WTC11 (cell line): ENCODE measurements around the gene PCDH1. TPM values are rescaled to one million over a fixed set of nuclear protein-coding genes. Genes with fewer than 3 reads are reported as not detected.

Source experiments
- ATAC-seq: fragments of 200-7000 bp; cut with Tn5 transposase; 2 replicates; pipeline ENCODE4 v1.10.0; 2021; ENCODE audit warnings: mild to moderate bottlenecking, moderate library complexity
- CTCF ChIA-PET: fragments of 300-600 bp; sonication (Branson Sonifier 250); formaldehyde crosslinking; loops from one replicate; lab custom pipeline; 2021; ENCODE audit warnings: antibody characterized with exemption; lab: Charles Lee
- POLR2A ChIA-PET: fragments of 350-600 bp; sonication (Branson Sonifier 250); formaldehyde crosslinking; loops from one replicate; lab custom pipeline; 2021; ENCODE audit warnings: antibody characterized with exemption; lab: Charles Lee
- DNase-seq: peaks from one replicate; pipeline ENCODE4 v3.0.0; 2021; ENCODE audit warnings: low spot score
- H3K27ac Mint-ChIP-seq: 2 replicates; pipeline ENCODE4 v1.8.0; 2021; ENCODE audit warnings: mixed read lengths
- H3K27me3 Mint-ChIP-seq: 2 replicates; pipeline ENCODE4 v1.8.0; 2021; ENCODE audit warnings: low read depth, mild to moderate bottlenecking, moderate library complexity, mixed read lengths
- H3K36me3 Mint-ChIP-seq: 2 replicates; pipeline ENCODE4 v1.8.0; 2021; ENCODE audit warnings: mixed read lengths
- H3K4me1 Mint-ChIP-seq: 2 replicates; pipeline ENCODE4 v1.8.0; 2022; ENCODE audit warnings: mixed read lengths
- H3K4me3 Mint-ChIP-seq: 2 replicates; pipeline ENCODE4 v1.8.0; 2021; ENCODE audit warnings: mild to moderate bottlenecking, moderate library complexity, mixed read lengths
- H3K9me3 Mint-ChIP-seq: 2 replicates; pipeline ENCODE4 v1.8.0; 2021; ENCODE audit warnings: mixed read lengths
- AR ChIP-seq: fragments of 250-450 bp; sonication (Bioruptor Pico); IDR thresholded peaks from 2 replicates; pipeline ENCODE4 v1.9.0; 2021; ENCODE audit warnings: mild to moderate bottlenecking
- ATF2 ChIP-seq: sonication (generic); formaldehyde crosslinking; IDR thresholded peaks from 2 replicates; pipeline ENCODE4 v1.8.1; 2022; ENCODE audit warnings: low read depth, missing genetic modification reagents, borderline replicate concordance
- CREM ChIP-seq: sonication (generic); formaldehyde crosslinking; IDR thresholded peaks from 2 replicates; pipeline ENCODE4 v1.8.1; 2022; ENCODE audit warnings: mild to moderate bottlenecking, missing genetic modification reagents, moderate library complexity
- EMX1 ChIP-seq: fragments of 250-450 bp; sonication (Bioruptor Pico); IDR thresholded peaks from 2 replicates; pipeline ENCODE4 v1.8.0; 2021; ENCODE audit warnings: mild to moderate bottlenecking
- ESRRA ChIP-seq: sonication (generic); formaldehyde crosslinking; IDR thresholded peaks from 2 replicates; pipeline ENCODE4 v1.8.1; 2022; ENCODE audit warnings: mild to moderate bottlenecking, missing genetic modification reagents, borderline replicate concordance
- FOXJ3 ChIP-seq: sonication (generic); formaldehyde crosslinking; IDR thresholded peaks from 2 replicates; pipeline ENCODE4 v1.9.0; 2021; ENCODE audit warnings: missing genetic modification reagents, mild to moderate bottlenecking, borderline replicate concordance
- HMGA2 ChIP-seq: fragments of 250-450 bp; sonication (Bioruptor Pico); IDR thresholded peaks from 2 replicates; pipeline ENCODE4 v1.4.0; 2021; ENCODE audit warnings: mild to moderate bottlenecking, moderate library complexity
- IRF2 ChIP-seq: sonication (generic); formaldehyde crosslinking; IDR thresholded peaks from 2 replicates; pipeline ENCODE4 v1.8.0; 2022; ENCODE audit warnings: low read depth, missing genetic modification reagents, borderline replicate concordance
- NFATC4 ChIP-seq: fragments of 250-450 bp; sonication (Bioruptor Pico); IDR thresholded peaks from 2 replicates; pipeline ENCODE4 v1.9.0; 2021; ENCODE audit warnings: mild to moderate bottlenecking
- RELA ChIP-seq: sonication (generic); formaldehyde crosslinking; IDR thresholded peaks from 2 replicates; pipeline ENCODE4 v1.8.1; 2022; ENCODE audit warnings: missing genetic modification reagents, mild to moderate bottlenecking, borderline replicate concordance
- SMAD3 ChIP-seq: sonication (generic); formaldehyde crosslinking; IDR thresholded peaks from 2 replicates; pipeline ENCODE4 v1.8.0; 2022; ENCODE audit warnings: missing genetic modification reagents, mild to moderate bottlenecking, borderline replicate concordance
- SP1 ChIP-seq: sonication (generic); formaldehyde crosslinking; conservative IDR thresholded peaks from 2 replicates; pipeline ENCODE4 v1.8.1; 2022; ENCODE audit warnings: missing genetic modification reagents
- TCF7 ChIP-seq: sonication (generic); formaldehyde crosslinking; IDR thresholded peaks from 2 replicates; pipeline ENCODE4 v1.8.0; 2022; ENCODE audit warnings: mild to moderate bottlenecking, low read depth, missing genetic modification reagents, moderate library complexity
- TEAD4 ChIP-seq: sonication (generic); formaldehyde crosslinking; IDR thresholded peaks from 2 replicates; pipeline ENCODE4 v1.8.0; 2022; ENCODE audit warnings: mild to moderate bottlenecking, missing genetic modification reagents
- TP53 ChIP-seq: sonication (generic); formaldehyde crosslinking; IDR thresholded peaks from 2 replicates; pipeline ENCODE4 v1.8.1; 2023; ENCODE audit warnings: mild to moderate bottlenecking, missing genetic modification reagents
- USF1 ChIP-seq: sonication (generic); formaldehyde crosslinking; IDR thresholded peaks from 2 replicates; pipeline ENCODE4 v1.8.0; 2022; ENCODE audit warnings: mild to moderate bottlenecking, missing genetic modification reagents
- ZNF138 ChIP-seq: sonication (generic); formaldehyde crosslinking; conservative IDR thresholded peaks from 2 replicates; pipeline ENCODE4 v1.8.1; 2022; ENCODE audit warnings: mild to moderate bottlenecking, moderate library complexity, missing genetic modification reagents
- ZNF416 ChIP-seq: fragments of 250-450 bp; sonication (Bioruptor Pico); IDR thresholded peaks from 2 replicates; pipeline ENCODE4 v1.9.0; 2021; ENCODE audit warnings: mild to moderate bottlenecking, inconsistent platforms
- total RNA-seq: library from RNA; stranded (reverse); gene quantifications from 3 replicates; pipeline ENCODE4 v1.2.3, GENCODE V29; 2021
- TF ChIP-seq, protein P1 (sequence below): sonication (generic); formaldehyde crosslinking; IDR thresholded peaks from 2 replicates; pipeline ENCODE4 v1.8.0; 2022; ENCODE audit warnings: missing genetic modification reagents
- TF ChIP-seq, protein P2 (sequence below): sonication (generic); formaldehyde crosslinking; IDR thresholded peaks from 2 replicates; pipeline ENCODE4 v1.8.1; 2022; ENCODE audit warnings: low read depth, mild to moderate bottlenecking, moderate library complexity, missing genetic modification reagents, borderline replicate concordance
- TF ChIP-seq, protein P3 (sequence below): sonication (generic); formaldehyde crosslinking; conservative IDR thresholded peaks from 2 replicates; pipeline ENCODE4 v1.8.1; 2022; ENCODE audit warnings: mild to moderate bottlenecking, missing genetic modification reagents

The PCDH1 gene
- total RNA-seq, 1 experiment from 2014 or later, result 105 TPM

DNA sequence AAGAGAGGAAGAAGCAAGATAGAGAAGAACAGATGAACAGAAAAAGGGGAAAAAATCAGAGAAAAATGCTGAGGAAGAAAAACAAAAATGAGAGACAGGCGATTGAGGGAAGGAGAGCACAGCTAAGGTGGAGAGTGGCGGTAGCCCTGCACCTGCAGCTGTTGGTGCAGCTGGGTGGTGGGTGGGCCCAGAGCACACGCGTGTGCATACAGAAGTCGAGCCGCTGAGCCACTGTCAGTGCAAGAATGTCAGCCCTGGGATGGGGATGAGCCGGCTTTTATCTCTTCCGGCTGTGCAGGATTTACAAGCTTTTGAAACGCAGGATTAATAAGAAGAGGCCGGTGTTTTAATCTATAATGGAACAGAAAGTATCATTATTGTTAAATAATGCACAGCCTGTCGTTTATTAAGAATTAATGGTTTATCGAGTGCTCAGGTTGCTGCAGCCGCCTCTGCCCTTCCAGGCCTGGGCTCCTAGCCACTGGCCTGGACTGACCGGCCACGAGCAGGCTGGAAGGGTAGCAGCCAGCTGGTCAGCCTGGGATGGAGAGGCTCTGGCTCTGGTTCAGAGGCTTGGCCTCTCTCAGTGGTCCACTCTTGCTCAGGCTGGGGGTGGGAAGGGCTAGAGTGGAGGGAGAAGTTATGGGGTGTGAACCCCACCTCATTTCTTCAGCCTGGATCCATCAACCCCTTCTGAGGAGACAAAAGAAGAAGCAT lies 68.7 kb downstream of the PCDH1 start:
- Mint-ChIP-seq H3K9me3 (no peaks in the 10 kb centered on the region), H3K36me3 (no peaks in the 10 kb centered on the region), H3K27me3 (peaks cover 5% of the 10 kb centered on the region; the same call in 1 of the 2 replicates), H3K4me3 (no peak overlapping the region), H3K27ac (no peak overlapping the region)
- CTCF ChIA-PET, result interaction anchor here (0.5 to 20.5 kb wide), 7 partner anchors 13 to 118 kb away, joined by 3 to 406 read pairs (median 4); partner anchors contain the start of gene PCDH1
- POLR2A ChIA-PET, result no interaction called here
- ATAC-seq, result no peak
- no peak for DNase-seq
- TF ChIP-seq FOXJ3 (CRISPR knock-in tag), result no peak
- TF ChIP-seq, all 79 proteins: peak for 0
- peaks cover 85% of the 10 kb centered on the region for H3K4me1 Mint-ChIP-seq

GRCh38 chr5:141808857-141809256 lies 69.4 kb downstream of the PCDH1 start:
- POLR2A ChIA-PET, result no interaction called here
- no peaks in the 10 kb centered on the region for H3K36me3 Mint-ChIP-seq
- H3K9me3 Mint-ChIP-seq, result no peaks in the 10 kb centered on the region
- CTCF ChIA-PET, result interaction anchor here (0.9 to 20.5 kb wide), 9 partner anchors 8 to 117 kb away, joined by 3 to 406 read pairs (median 7); partner anchors contain the start of gene PCDH1
- TF ChIP-seq EMX1 (CRISPR knock-in tag) (no peak), IRF2 (no peak)
- TF ChIP-seq, protein P1, sequence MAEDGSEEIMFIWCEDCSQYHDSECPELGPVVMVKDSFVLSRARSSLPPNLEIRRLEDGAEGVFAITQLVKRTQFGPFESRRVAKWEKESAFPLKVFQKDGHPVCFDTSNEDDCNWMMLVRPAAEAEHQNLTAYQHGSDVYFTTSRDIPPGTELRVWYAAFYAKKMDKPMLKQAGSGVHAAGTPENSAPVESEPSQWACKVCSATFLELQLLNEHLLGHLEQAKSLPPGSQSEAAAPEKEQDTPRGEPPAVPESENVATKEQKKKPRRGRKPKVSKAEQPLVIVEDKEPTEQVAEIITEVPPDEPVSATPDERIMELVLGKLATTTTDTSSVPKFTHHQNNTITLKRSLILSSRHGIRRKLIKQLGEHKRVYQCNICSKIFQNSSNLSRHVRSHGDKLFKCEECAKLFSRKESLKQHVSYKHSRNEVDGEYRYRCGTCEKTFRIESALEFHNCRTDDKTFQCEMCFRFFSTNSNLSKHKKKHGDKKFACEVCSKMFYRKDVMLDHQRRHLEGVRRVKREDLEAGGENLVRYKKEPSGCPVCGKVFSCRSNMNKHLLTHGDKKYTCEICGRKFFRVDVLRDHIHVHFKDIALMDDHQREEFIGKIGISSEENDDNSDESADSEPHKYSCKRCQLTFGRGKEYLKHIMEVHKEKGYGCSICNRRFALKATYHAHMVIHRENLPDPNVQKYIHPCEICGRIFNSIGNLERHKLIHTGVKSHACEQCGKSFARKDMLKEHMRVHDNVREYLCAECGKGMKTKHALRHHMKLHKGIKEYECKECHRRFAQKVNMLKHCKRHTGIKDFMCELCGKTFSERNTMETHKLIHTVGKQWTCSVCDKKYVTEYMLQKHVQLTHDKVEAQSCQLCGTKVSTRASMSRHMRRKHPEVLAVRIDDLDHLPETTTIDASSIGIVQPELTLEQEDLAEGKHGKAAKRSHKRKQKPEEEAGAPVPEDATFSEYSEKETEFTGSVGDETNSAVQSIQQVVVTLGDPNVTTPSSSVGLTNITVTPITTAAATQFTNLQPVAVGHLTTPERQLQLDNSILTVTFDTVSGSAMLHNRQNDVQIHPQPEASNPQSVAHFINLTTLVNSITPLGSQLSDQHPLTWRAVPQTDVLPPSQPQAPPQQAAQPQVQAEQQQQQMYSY (CRISPR knock-in tag), result no peak
- DNase-seq, result no peak
- no peak overlapping the region for H3K27ac Mint-ChIP-seq
- H3K4me1 Mint-ChIP-seq, result peaks cover 85% of the 10 kb centered on the region
- peaks cover 5% of the 10 kb centered on the region; the same call in 1 of the 2 replicates for H3K27me3 Mint-ChIP-seq
- no peak overlapping the region for H3K4me3 Mint-ChIP-seq
- ATAC-seq, result no peak

- no peaks in the 10 kb centered on the region for H3K9me3 Mint-ChIP-seq
- CTCF ChIA-PET, result interaction anchor here (0.9 to 20.5 kb wide), 11 partner anchors 9 to 153 kb away, joined by 3 to 406 read pairs (median 7); partner anchors contain the start of gene PCDH1
- no peak for ATAC-seq
- H3K4me3 Mint-ChIP-seq, result no peak overlapping the region
- no peak for DNase-seq
- POLR2A ChIA-PET, result interaction anchor here (0.6 to 2.0 kb wide), 2 partner anchors 9 to 12 kb away, joined by 3 to 7 read pairs; no protein-coding TSS in a partner anchor
- no peaks in the 10 kb centered on the region for H3K36me3 Mint-ChIP-seq
- H3K4me1 Mint-ChIP-seq, result peaks cover 89% of the 10 kb centered on the region
- H3K27me3 Mint-ChIP-seq, result peaks cover 5% of the 10 kb centered on the region; the same call in 1 of the 2 replicates
- no peak overlapping the region for H3K27ac Mint-ChIP-seq
- TF ChIP-seq HMGA2 (no peak), RELA (CRISPR knock-in tag) (no peak), TP53 (CRISPR knock-in tag) (no peak), ZNF416 (no peak), NFATC4 (CRISPR knock-in tag) (no peak), SMAD3 (CRISPR knock-in tag) (no peak), TEAD4 (CRISPR knock-in tag) (no peak), IRF2 (no peak), AR (no peak), ATF2 (no peak), CREM (CRISPR knock-in tag) (no peak), ZNF138 (no peak), SP1 (CRISPR knock-in tag) (no peak), ESRRA (no peak), TCF7 (CRISPR knock-in tag) (no peak), USF1 (no peak)
- TF ChIP-seq, protein P2, sequence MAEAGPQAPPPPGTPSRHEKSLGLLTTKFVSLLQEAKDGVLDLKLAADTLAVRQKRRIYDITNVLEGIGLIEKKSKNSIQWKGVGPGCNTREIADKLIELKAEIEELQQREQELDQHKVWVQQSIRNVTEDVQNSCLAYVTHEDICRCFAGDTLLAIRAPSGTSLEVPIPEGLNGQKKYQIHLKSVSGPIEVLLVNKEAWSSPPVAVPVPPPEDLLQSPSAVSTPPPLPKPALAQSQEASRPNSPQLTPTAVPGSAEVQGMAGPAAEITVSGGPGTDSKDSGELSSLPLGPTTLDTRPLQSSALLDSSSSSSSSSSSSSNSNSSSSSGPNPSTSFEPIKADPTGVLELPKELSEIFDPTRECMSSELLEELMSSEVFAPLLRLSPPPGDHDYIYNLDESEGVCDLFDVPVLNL (CRISPR knock-in tag), result no peak
- TF ChIP-seq, protein P3, sequence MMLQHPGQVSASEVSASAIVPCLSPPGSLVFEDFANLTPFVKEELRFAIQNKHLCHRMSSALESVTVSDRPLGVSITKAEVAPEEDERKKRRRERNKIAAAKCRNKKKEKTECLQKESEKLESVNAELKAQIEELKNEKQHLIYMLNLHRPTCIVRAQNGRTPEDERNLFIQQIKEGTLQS (CRISPR knock-in tag), result no peak
Measured at GRCh38 chr5:141807732-141808131, 70.5 kb downstream of the PCDH1 start.
